GM12878 (cell line): Measurements from ENCODE around the gene ZNF615. TPM values are rescaled to one million over a fixed set of nuclear protein-coding genes. Genes with fewer than 3 reads are reported as not detected.

Experiments used
- BACH1 ChIP-seq: fragments of 450-650 bp; IDR thresholded peaks from 2 replicates; pipeline ENCODE4 v1.6.1; 2017; ENCODE audit warnings: mild to moderate bottlenecking, borderline replicate concordance
- BRCA1 ChIP-seq: IDR thresholded peaks from 2 replicates; pipeline ENCODE4 v1.6.1; 2011; ENCODE audit warnings: low read depth, low read length, improper control_type of control experiment
- CBX5 ChIP-seq: sonication (generic); IDR thresholded peaks from 2 replicates; pipeline ENCODE4 v1.6.1; 2016; ENCODE audit warnings: low read depth, moderate library complexity, mild to moderate bottlenecking, inconsistent platforms
- CHD4 ChIP-seq: fragments of 200-600 bp; sonication (generic); IDR thresholded peaks from 2 replicates; pipeline ENCODE4 v1.6.1; 2016; ENCODE audit warnings: mild to moderate bottlenecking
- DPF2 ChIP-seq: fragments of 450-650 bp; IDR thresholded peaks from 2 replicates; pipeline ENCODE4 v1.6.1; 2017; ENCODE audit warnings: mild to moderate bottlenecking
- FOS ChIP-seq: IDR thresholded peaks from 3 replicates; pipeline ENCODE4 v1.6.1; 2011; ENCODE audit warnings: borderline replicate concordance; ENCODE audit not compliant: insufficient read length; ENCODE audit errors: extremely low read depth
- GABPA ChIP-seq: IDR thresholded peaks from 2 replicates; pipeline ENCODE4 v1.6.1; 2014; ENCODE audit warnings: antibody characterized with exemption, low read depth, mild to moderate bottlenecking, inconsistent platforms
- HDGF ChIP-seq: fragments of 450-650 bp; IDR thresholded peaks from 2 replicates; pipeline ENCODE4 v1.6.1; 2016; ENCODE audit warnings: antibody characterized with exemption
- IRF5 ChIP-seq: fragments of 450-650 bp; IDR thresholded peaks from 2 replicates; pipeline ENCODE4 v1.6.1; 2017; ENCODE audit warnings: borderline replicate concordance
- KLF5 ChIP-seq: fragments of 450-650 bp; IDR thresholded peaks from 2 replicates; pipeline ENCODE4 v1.6.1; 2014; ENCODE audit warnings: mild to moderate bottlenecking; ENCODE audit not compliant: partially characterized antibody
- LARP7 ChIP-seq: fragments of 450-650 bp; IDR thresholded peaks from 2 replicates; pipeline ENCODE4 v1.6.1; 2017; ENCODE audit warnings: mild to moderate bottlenecking
- NRF1 ChIP-seq: conservative IDR thresholded peaks from 2 replicates; pipeline ENCODE4 v1.6.1; 2011; ENCODE audit warnings: mild to moderate bottlenecking, low read depth, low read length, improper control_type of control experiment
- PBX3 ChIP-seq: IDR thresholded peaks from 2 replicates; pipeline ENCODE4 v1.6.1; 2011; ENCODE audit warnings: mild to moderate bottlenecking, low read depth, low read length, moderate library complexity; ENCODE audit not compliant: insufficient replicate concordance
- POLR2AphosphoS2 ChIP-seq: IDR thresholded peaks from 2 replicates; pipeline ENCODE4 v1.6.1; 2011; ENCODE audit warnings: low read depth, mild to moderate bottlenecking, low read length, improper control_type of control experiment, moderate library complexity
- POU2F2 ChIP-seq: IDR thresholded peaks from 3 replicates; pipeline ENCODE4 v1.6.1; 2011; ENCODE audit warnings: low read depth, mild to moderate bottlenecking, low read length, borderline replicate concordance
- RELB ChIP-seq: fragments of 450-650 bp; IDR thresholded peaks from 2 replicates; pipeline ENCODE4 v1.6.1; 2017; ENCODE audit warnings: low read depth, mild to moderate bottlenecking, moderate library complexity
- SIN3A ChIP-seq: IDR thresholded peaks from 2 replicates; pipeline ENCODE4 v1.6.1; 2012; ENCODE audit warnings: low read depth, low read length, improper control_type of control experiment
- YBX1 ChIP-seq: fragments of 450-650 bp; IDR thresholded peaks from 2 replicates; pipeline ENCODE4 v1.6.1; 2016; ENCODE audit warnings: antibody characterized with exemption
- ZNF622 ChIP-seq: fragments of 450-650 bp; IDR thresholded peaks from 2 replicates; pipeline ENCODE4 v1.6.1; 2017; ENCODE audit warnings: mild to moderate bottlenecking, inconsistent platforms
- ZZZ3 ChIP-seq: IDR thresholded peaks from 2 replicates; pipeline ENCODE4 v1.6.1; 2011; ENCODE audit warnings: low read depth; ENCODE audit not compliant: control insufficient read depth, insufficient read length
- polyA plus RNA-seq, 11 experiments: library from polyadenylated mRNA; depleted of rRNA in 4 of 11; unstranded in 6 of 11; stranded (reverse) in 5 of 11; fragments of >200 nt; fragmentation: Nextera tagmentation in 4 of 11; fragmentation: Illumina TruSeq in 1 of 11; extraction: Ambion mirVana in 4 of 11; extraction: Trizol in 1 of 11; gene quantifications; 1 replicate in 1 of 11; 2 replicates in 10 of 11; pipeline versions ENCODE4 v1.2.1 to v1.2.3, GENCODE V29; 2011 to 2016; ENCODE audit warnings: inconsistent platforms in 2 of 11, missing spikeins in 2 of 11, low read depth in 1 of 11
- total RNA-seq, 4 experiments: library from RNA; depleted of rRNA in 3 of 4; stranded (reverse); fragments of >200 nt in 3 of 4; fragmentation: Illumina TruSeq in 1 of 4; extraction: Trizol in 1 of 4; gene quantifications; 2 replicates each; pipeline versions ENCODE4 v1.2.1 to v1.2.3, GENCODE V29; 2013 to 2021
- TF ChIP-seq, protein P1 (sequence below): fragments of 450-650 bp; IDR thresholded peaks from 2 replicates; pipeline ENCODE4 v1.6.1; 2018; ENCODE audit warnings: mild to moderate bottlenecking, low read depth, moderate library complexity; ENCODE audit not compliant: partially characterized antibody

The ZNF615 gene
- total and polyA plus RNA-seq, 10 of the 15 experiments (the other 5 are each of a cell fraction or from before 2014, with no cell fraction given): 1.7 to 7.2 (median 4.2) TPM

DNA sequence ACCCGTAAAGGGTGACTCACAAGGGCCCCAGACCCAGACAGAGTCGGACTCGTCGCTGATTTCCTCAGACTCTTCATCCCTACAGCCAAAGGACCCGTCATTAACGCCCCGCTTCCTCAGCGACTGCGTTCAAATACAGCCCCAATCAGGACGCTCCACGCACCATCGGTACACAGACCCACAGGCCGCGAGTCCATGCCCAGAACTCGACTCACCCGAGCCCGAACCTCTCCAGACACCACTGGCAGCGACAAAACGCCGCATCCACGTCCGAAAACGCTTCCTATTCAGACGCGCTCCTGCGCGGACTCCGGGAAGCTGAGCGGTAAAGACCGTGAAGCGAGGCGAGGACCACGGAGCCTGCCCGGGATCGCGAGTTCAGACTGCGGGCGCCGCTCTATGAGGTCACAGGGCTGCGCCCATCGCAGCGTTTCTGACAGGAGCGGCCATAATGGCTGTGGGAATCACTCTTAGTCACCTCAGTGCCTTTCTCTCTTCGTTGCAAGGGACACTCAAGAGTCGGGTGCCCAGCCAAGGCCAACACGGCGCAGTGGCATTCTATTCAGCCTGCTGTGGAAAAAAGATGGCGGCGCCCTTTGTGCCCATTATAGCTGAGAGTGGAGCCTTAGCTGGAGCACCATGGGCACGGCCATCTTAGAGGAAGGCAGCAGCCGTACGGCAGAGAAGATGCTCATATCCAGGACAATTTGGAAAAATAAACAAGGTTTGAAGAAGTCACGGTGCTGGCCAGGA lies 20.2 kb upstream of the ZNF615 start, which contains the start of gene ZNF614 (continued):
- TF ChIP-seq, protein P1, sequence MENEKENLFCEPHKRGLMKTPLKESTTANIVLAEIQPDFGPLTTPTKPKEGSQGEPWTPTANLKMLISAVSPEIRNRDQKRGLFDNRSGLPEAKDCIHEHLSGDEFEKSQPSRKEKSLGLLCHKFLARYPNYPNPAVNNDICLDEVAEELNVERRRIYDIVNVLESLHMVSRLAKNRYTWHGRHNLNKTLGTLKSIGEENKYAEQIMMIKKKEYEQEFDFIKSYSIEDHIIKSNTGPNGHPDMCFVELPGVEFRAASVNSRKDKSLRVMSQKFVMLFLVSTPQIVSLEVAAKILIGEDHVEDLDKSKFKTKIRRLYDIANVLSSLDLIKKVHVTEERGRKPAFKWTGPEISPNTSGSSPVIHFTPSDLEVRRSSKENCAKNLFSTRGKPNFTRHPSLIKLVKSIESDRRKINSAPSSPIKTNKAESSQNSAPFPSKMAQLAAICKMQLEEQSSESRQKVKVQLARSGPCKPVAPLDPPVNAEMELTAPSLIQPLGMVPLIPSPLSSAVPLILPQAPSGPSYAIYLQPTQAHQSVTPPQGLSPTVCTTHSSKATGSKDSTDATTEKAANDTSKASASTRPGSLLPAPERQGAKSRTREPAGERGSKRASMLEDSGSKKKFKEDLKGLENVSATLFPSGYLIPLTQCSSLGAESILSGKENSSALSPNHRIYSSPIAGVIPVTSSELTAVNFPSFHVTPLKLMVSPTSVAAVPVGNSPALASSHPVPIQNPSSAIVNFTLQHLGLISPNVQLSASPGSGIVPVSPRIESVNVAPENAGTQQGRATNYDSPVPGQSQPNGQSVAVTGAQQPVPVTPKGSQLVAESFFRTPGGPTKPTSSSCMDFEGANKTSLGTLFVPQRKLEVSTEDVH: peak; percentile 38
- no peak for TF ChIP-seq CBX5
- 0 out of 2 replicates have a peak, but pooled peaks have one; percentile 15 for TF ChIP-seq DPF2
- TF ChIP-seq POLR2AphosphoS2: peak; percentile 84; the same call in 1 of the 2 replicates
- no peak for TF ChIP-seq GABPA
- peak; percentile 80; the same call in 1 of the 2 replicates for TF ChIP-seq SIN3A
- TF ChIP-seq IRF5: peak; percentile 64; the same call in 1 of the 2 replicates
- no peak for TF ChIP-seq ZNF622
- peak; percentile 30 for TF ChIP-seq KLF5
- no peak for TF ChIP-seq ZZZ3
- TF ChIP-seq RELB: peak; percentile 82
- TF ChIP-seq YBX1: no peak
- TF ChIP-seq HDGF: peak; percentile 49; the same call in 1 of the 2 replicates
- no peak for TF ChIP-seq PBX3
- TF ChIP-seq NRF1: 0 out of 2 replicates have a peak, but pooled peaks have one; percentile 11
- no peak for TF ChIP-seq CHD4
- TF ChIP-seq BACH1: peak; percentile 34; the same call in 1 of the 2 replicates
- no peak for TF ChIP-seq LARP7
- TF ChIP-seq BRCA1: peak; percentile 75
- peak; percentile 53 for TF ChIP-seq POU2F2
- TF ChIP-seq FOS: no peak
